Measurements from ENCODE around the gene KBTBD8. TPM values are rescaled to one million over a fixed set of nuclear protein-coding genes. Genes with fewer than 3 reads are reported as not detected.

Gene KBTBD8
- total RNA-seq, 1 donor from 2014 or later = 5.8 TPM

GRCh38 chr3:66956742-66957141 lies 41.4 kb upstream of the KBTBD8 start:
- Mint-ChIP-seq H3K4me1 (ENCODE audit: low read depth) (peaks cover 1% of the 10 kb centered on the region), H3K9me3 (ENCODE audit: low read depth) (no peaks in the 10 kb centered on the region), H3K36me3 (ENCODE audit: insufficient read depth) (no peaks in the 10 kb centered on the region)

GRCh38 chr3:66957367-66957766 lies 40.7 kb upstream of the KBTBD8 start:
- H3K27ac Mint-ChIP-seq = no peak overlapping the region
- H3K36me3 Mint-ChIP-seq (ENCODE audit: insufficient read depth) = no peaks in the 10 kb centered on the region
- TF ChIP-seq CTCF (IDR thresholded peaks at IDR 0.05; ENCODE audit: unreplicated experiment) = no peak

More at GRCh38 chr3:66956742-66957141, 41.4 kb upstream of the KBTBD8 start:
- H3K4me3 Mint-ChIP-seq (ENCODE audit: low read depth) = no peak overlapping the region
- H3K27me3 Mint-ChIP-seq = peaks cover 3% of the 10 kb centered on the region
- no peak for TF ChIP-seq CTCF (IDR thresholded peaks at IDR 0.05; ENCODE audit: unreplicated experiment)
- DNase-seq (ENCODE audit: low spot score, unreplicated experiment) = no peak
- no peak overlapping the region for H3K27ac Mint-ChIP-seq

GRCh38 chr3:66958067-66958466 lies 40.0 kb upstream of the KBTBD8 start:
- DNase-seq (ENCODE audit: low spot score, unreplicated experiment) = no peak
- H3K27ac Mint-ChIP-seq = no peak overlapping the region
- no peaks in the 10 kb centered on the region for H3K9me3 Mint-ChIP-seq (ENCODE audit: low read depth)
- no peak for TF ChIP-seq CTCF (IDR thresholded peaks at IDR 0.05; ENCODE audit: unreplicated experiment)
- H3K36me3 Mint-ChIP-seq (ENCODE audit: insufficient read depth) = no peaks in the 10 kb centered on the region
- H3K4me3 Mint-ChIP-seq (ENCODE audit: low read depth) = no peak overlapping the region
- peaks cover 3% of the 10 kb centered on the region for H3K27me3 Mint-ChIP-seq
- H3K4me1 Mint-ChIP-seq (ENCODE audit: low read depth) = peaks cover 12% of the 10 kb centered on the region

More at GRCh38 chr3:66957367-66957766, 40.7 kb upstream of the KBTBD8 start:
- H3K9me3 Mint-ChIP-seq (ENCODE audit: low read depth) = no peaks in the 10 kb centered on the region
- no peak for DNase-seq (ENCODE audit: low spot score, unreplicated experiment)
- no peak overlapping the region for H3K4me3 Mint-ChIP-seq (ENCODE audit: low read depth)
- peaks cover 5% of the 10 kb centered on the region for H3K4me1 Mint-ChIP-seq (ENCODE audit: low read depth)
- H3K27me3 Mint-ChIP-seq = peaks cover 3% of the 10 kb centered on the region

GRCh38 chr3:66962664-66963063 lies 35.4 kb upstream of the KBTBD8 start:
- Mint-ChIP-seq H3K36me3 (ENCODE audit: insufficient read depth) (no peaks in the 10 kb centered on the region), H3K4me3 (ENCODE audit: low read depth) (no peak overlapping the region), H3K27ac (no peak overlapping the region), H3K27me3 (peaks cover 11% of the 10 kb centered on the region), H3K4me1 (ENCODE audit: low read depth) (peaks cover 12% of the 10 kb centered on the region), H3K9me3 (ENCODE audit: low read depth) (no peaks in the 10 kb centered on the region)
- DNase-seq (ENCODE audit: low spot score, unreplicated experiment) = no peak
- TF ChIP-seq CTCF (IDR thresholded peaks at IDR 0.05; ENCODE audit: unreplicated experiment) = no peak

GRCh38 chr3:66971245-66971644 lies 26.9 kb upstream of the KBTBD8 start:
- TF ChIP-seq CTCF (IDR thresholded peaks at IDR 0.05; ENCODE audit: unreplicated experiment) = no peak
- Mint-ChIP-seq H3K36me3 (ENCODE audit: insufficient read depth) (no peaks in the 10 kb centered on the region), H3K4me1 (ENCODE audit: low read depth) (peaks cover 2% of the 10 kb centered on the region), H3K27ac (no peak overlapping the region), H3K4me3 (ENCODE audit: low read depth) (no peak overlapping the region), H3K27me3 (peaks cover 24% of the 10 kb centered on the region), H3K9me3 (ENCODE audit: low read depth) (no peaks in the 10 kb centered on the region)
- no peak for DNase-seq (ENCODE audit: low spot score, unreplicated experiment)
